ENCODE results near the gene ALS2.

- TF ChIP-seq CTCF (IDR thresholded peaks at IDR 0.05 in 4 of 5, conservative IDR thresholded peaks at IDR 0.05 in 1 of 5) (no peak), POLR2A (IDR thresholded peaks at IDR 0.05) (no peak)
These were observed 13.6 kb upstream of the ALS2 start for GRCh38 chr2:201794294-201794693.

Measured in gastrocnemius medialis (tissue), 4 donors.